GM12874 (cell line): ENCODE measurements around the gene APOLD1.

Experiments
- TF ChIP-seq, protein P1 (sequence below): IDR thresholded peaks from 2 replicates; pipeline ENCODE4 v1.5.1; 2011; ENCODE audit warnings: low read depth, mild to moderate bottlenecking, control low read depth, low read length, moderate library complexity; ENCODE audit not compliant: insufficient read depth

The APOLD1 gene

DNA sequence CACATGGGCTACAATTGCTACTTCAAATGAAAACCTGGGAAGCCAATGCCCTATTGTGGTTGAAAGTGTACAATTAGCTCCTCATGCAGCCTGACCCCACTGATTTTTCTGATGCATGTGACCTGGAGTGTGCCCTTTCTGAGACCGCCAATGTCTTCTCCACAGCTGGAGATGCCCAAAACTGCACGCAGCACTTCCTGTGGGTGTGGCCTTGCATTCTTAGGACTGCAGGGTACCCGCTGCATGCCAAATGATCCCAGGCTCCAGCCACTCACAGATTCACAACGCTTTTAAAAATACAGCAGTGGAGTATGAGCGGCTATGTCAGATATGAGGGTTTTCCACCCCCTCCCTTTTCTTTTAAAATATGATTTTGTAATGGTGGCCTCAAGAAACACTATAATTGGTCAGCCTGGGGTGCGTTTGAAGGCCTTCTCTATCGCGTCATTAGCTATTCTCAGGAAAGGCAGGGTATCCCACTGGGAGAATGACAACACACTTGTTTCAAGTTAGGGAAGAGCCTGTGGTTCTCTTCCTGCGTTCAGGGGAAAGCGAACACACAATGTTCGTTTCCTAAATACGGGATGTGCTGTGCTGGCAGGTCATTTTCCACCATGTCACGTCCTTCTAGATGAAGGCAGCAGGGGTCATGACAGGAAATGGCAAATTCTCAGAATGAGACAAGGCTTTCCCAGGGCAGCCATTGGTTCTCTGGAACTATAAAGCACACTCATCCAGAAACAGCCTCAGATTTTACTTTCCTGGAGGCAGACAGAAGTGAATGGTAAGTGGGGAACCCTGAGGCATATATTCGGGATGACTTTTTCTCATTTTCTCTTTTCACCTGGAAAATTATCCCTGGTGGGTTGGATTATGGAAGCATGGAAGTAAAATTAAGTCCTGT is at the start of gene APOLD1:
Gene APOLD1 (plus strand): TSS at position 749 of the 904 bp plus-strand sequence. CDS start 33 bp downstream, at position 782.
- TF ChIP-seq, protein P1, sequence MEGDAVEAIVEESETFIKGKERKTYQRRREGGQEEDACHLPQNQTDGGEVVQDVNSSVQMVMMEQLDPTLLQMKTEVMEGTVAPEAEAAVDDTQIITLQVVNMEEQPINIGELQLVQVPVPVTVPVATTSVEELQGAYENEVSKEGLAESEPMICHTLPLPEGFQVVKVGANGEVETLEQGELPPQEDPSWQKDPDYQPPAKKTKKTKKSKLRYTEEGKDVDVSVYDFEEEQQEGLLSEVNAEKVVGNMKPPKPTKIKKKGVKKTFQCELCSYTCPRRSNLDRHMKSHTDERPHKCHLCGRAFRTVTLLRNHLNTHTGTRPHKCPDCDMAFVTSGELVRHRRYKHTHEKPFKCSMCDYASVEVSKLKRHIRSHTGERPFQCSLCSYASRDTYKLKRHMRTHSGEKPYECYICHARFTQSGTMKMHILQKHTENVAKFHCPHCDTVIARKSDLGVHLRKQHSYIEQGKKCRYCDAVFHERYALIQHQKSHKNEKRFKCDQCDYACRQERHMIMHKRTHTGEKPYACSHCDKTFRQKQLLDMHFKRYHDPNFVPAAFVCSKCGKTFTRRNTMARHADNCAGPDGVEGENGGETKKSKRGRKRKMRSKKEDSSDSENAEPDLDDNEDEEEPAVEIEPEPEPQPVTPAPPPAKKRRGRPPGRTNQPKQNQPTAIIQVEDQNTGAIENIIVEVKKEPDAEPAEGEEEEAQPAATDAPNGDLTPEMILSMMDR = no peak

GRCh38 chr12:12736759-12737676 is 48.4 kb upstream of the APOLD1 start:
- TF ChIP-seq, protein P1 = peak; percentile 48

DNA sequence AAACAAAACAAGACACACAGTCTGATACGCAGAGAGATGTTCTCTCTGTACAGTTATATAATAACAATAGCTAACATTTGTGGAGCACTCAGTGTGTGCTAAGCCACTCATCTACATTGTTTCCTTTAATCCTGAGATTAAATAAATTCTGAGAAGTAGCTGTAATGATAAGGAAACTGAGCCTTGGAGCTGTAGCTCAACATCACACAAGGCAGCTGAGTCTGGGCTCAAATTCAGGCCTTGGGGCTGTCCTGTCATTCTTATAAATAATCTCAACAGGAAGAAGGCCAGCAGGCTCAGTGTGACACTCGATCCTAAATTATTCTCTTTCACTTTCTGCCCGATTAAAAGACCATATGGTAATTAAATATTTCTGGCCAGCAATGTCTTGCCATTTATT is 43.8 kb upstream of the APOLD1 start:
- TF ChIP-seq, protein P1 = no peak

DNA sequence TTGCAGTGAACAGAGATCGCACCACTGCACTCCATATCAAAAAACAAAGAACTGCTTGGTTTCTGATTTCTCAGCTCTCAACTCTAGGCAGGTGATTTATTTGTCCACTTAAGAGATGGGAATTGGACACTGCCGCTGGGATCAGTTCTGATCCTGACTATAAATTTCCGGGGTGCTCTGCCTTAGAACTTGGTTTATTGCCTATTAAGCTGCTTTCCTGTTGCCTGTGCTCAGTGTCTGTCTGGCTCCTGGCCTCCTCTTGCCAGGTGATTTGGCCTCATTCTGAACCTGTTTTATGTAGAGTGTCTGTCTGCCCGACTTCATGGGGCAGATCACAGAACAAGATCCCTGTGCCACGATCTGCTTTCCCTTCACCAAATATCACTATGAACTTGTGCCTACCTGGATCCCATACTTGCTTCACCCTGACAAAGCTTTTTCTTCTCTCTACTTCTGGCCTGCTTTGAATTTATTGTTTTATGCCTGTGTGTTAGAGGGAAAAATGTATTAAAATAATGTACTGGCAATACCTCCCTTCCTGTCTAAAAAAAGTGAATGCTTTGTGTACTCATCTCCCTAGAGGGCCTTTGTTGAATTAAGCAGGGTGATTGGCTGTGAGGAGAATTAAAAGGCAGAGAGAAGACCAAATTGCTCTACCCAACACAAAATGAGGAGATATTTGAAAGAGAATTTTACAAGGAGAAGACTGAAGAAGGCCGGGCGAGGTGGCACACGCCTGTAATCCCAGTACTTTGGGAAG is 40.7 kb upstream of the APOLD1 start:
- TF ChIP-seq, protein P1 = no peak

- TF ChIP-seq, protein P1 = no peak
Measured at GRCh38 chr12:12745576-12746211, 39.8 kb upstream of the APOLD1 start.

GRCh38 chr12:12747278-12747677 is 38.2 kb upstream of the APOLD1 start:
- TF ChIP-seq, protein P1 = no peak
